Stimulated activated CD4-positive, alpha-beta T cell treated with anti-CD3 and anti-CD28 coated beads, TNF-alpha, amount 100 ng/mL, for 1 hour (primary cell): Measurements from ENCODE around the gene LHCGR.

Experiments used
- DNase-seq, 3 donors: peaks; one replicate each; pipeline ENCODE4 v3.0.0-alpha.2; 2020; ENCODE audit warnings: low read depth in 3 of 3, low spot score in 1 of 3

Gene LHCGR

DNA sequence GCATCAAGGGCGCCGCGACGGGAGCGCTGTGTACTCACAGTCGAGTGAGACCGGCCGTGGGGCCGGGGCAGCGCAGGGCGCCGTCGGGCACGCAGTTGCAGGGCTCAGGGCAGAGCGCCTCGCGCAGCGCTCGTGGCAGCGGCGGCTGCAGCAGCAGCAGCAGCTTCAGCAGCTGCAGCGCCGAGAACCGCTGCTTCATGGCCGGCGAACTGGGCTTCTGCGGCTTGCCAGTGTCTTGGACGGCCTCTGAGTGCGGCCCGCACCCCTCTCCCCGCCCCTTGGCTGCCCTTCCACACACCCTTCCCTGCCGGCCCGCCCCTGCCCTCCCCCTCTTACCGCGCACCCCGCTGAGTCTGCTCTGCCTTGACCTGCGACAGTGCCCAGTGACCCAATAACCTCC is at the start of gene LHCGR:
Gene LHCGR (minus strand): TSS at position 252 of the 400 bp plus-strand sequence. CDS start 53 bp downstream, at position 199.
- DNase-seq: no peak

DNA sequence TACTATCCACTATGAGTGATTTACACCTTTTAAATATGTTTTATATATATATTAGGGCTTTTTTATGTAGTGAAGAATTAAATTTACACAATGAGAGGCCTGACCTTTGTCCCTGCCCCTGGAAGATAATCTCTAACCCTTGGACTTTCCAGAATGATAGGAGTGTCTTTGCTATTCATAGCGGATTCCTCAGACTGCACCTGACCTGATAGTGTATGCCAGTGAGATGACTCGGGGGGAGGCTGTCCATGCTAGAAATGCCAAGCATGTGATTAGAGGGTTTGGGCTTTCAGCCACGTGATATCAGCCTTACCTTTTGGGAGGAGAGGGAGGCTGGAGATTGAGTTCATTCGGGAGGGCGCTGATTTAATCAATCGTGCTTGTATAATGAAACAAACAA is 44.1 kb upstream of the LHCGR start:
- DNase-seq: no peak

DNA sequence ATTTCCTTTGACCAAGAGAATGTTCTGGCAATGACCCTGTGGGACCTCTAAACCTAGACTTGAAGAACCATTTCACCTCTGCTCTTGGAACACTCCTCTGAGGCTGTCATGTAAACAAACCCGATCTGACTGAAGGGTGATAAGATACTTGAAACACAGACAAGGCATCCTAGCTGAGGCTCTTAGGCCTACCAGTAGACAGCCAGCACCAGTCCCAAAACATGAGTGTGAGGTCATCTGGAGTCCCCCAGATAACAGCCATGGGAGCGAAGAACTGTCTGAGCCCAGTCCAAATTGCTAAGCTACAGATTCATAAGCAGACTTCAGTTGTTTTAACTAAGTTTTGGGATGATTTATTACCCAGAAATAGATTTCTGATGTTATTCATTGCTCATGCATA is 39.5 kb upstream of the LHCGR start:
- DNase-seq: no peak

DNA sequence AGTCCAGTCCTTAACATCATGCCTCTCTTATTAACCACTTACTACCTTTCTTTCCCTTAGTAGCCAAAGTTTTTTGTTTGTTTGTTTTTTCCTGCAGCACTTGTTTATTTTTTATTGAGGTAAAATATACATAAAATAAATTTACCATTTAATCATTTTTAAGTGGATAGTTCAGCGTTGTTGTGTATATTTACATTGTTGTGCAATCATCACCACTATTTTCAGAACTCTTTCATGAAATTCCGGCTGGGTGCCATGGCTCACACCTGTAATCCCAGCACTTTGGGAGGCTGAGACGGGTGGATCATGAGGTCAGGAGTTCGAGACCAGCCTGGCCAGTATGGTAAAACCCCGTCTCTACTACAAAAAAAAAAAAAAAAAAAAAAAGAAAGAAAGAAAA is 38.1 kb upstream of the LHCGR start:
- no peak for DNase-seq

DNA sequence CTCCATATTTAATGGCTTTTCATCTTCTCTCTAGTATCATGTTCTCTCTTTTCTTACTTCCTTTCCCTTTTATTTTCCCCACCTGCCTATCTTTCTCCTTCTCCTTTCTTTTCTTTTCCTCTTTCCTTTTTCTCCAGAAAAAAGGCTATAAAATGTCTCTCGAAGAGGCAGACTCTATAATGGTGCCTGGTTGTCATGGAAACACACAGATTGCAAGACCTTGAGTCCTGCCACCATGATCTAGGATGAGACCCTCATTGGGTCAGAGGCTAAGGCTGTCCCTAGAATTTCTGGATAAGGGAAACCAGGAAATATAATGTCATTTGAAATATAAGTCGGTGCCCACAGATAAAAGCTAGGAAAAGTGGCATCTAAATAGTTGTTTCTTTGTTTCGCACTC is 36.5 kb upstream of the LHCGR start:
- DNase-seq: no peak

DNA sequence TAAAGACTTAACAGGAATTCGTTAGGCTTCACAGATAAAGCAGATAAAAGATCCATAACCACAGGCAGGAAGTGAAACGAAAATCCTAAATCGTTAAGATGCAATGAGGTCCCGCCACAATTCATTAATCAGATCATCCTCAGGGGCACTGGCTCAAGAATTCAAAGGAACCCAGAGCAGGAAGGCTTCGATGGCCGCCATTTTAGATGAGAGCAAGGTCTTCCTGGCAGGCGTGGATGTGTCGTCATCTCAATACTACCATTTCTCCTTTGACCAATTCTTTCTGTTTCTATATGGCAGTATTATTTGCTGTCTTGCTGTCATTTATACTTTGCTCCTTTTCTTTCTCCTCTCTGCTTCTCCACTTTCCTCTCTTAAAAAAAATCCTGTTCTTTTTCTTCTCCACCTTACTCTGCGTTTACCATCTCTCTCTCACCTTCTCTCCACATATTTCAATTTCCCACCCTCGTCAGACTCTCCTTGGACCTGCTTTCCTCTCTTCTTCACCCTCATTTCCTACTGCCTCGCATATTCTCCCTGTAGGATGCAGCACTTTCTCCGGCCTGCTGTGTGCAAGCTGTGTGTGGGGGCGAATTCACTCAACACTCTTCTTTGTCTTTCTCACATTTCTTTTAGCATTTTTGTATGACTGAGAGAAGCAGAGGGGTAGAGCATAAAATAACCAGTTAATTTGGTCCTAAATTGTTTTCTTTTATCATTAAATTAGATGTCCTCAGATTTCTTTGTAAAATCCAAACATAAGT is 35.1 kb upstream of the LHCGR start:
- DNase-seq: no peak

DNA sequence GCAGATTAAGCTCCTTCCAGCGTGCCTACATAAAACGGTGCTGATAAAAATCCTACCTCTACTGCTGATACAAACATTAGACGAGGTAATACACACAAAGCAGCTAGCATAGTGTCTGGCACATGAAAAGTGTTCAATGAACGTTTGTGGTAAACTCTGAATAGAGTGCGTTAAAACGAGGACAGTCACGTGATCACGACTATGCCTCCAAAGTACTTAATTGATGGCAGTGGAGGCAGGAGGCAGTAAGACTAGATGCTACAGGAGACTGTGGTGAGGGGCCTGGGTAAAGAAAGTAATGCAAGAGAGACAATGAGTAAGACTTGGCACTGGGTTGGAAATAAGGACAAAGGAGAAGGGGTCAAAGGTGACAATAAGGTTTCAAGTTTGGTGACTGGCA is 32.1 kb upstream of the LHCGR start:
- DNase-seq: no peak

DNA sequence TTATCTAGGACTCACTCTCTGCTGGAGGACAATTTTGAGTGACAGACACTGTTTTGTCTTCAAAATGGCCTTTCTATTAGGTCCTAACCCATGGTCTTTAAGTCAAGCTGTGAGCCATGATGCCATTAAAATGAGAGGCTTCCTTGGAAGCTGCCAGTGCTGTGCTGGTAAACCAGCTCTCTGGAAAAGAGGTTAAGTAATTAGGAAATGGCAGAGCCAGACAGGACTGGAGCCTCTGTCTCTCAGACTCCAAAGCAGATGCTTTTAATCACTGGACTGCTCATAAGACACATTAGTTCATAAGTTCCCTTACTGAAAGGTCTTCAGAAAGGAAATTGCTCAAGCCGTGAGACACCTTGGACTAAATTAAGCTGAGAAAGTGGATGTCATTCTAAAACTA is 25.8 kb upstream of the LHCGR start:
- no peak for DNase-seq

DNA sequence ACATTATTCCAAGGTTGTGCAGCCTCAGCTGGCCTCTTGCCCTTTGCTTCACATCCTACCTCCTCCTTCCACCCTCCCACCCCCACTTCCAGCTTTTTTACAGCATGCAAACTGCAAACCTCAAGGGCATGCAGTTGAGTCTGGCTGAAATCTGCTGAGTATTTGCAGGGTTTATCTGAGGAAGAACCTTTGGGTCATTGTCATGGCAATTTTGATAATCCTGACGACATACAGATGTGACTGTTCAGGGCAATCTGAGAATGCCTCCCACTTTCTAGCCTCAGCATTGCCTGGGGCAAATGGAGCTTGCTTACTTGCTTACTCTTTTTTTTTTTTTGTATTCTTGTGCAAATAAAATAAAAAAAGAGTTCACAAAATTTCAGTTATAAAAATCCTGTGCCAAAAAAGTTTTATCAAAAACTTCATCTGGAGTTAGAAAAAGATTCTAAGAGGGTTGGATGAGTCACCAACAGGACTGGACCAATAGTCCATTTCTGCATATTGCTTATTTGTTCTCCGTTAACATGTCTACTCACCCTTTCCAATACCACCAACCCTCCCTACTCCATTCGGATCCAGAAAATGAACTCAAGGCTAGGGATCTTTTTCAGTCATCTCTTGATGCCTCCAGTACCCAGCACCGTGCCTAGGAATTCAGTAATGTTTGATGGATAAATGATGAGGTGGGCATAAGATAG is 23.6 kb upstream of the LHCGR start:
- no peak for DNase-seq

DNA sequence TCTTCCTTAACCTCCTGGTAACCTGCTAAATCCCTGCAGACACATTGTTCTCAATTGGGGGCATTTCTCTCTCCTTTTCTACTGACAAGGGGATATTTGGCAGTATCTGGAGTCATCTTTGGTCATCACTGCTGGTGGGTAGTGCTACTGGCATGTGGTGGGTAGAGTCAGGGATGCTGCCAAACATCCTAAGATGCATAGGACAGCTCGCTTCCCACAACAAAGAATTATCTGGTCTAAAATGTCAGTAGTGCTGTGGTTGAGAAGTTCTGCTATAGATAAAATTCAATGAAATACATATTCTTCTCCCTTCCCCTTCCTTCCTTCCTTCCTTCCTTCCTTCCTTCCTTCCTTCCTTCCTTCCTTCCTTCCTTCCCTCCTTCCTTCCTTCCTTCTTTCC is 18.7 kb upstream of the LHCGR start:
- DNase-seq: no peak

DNA sequence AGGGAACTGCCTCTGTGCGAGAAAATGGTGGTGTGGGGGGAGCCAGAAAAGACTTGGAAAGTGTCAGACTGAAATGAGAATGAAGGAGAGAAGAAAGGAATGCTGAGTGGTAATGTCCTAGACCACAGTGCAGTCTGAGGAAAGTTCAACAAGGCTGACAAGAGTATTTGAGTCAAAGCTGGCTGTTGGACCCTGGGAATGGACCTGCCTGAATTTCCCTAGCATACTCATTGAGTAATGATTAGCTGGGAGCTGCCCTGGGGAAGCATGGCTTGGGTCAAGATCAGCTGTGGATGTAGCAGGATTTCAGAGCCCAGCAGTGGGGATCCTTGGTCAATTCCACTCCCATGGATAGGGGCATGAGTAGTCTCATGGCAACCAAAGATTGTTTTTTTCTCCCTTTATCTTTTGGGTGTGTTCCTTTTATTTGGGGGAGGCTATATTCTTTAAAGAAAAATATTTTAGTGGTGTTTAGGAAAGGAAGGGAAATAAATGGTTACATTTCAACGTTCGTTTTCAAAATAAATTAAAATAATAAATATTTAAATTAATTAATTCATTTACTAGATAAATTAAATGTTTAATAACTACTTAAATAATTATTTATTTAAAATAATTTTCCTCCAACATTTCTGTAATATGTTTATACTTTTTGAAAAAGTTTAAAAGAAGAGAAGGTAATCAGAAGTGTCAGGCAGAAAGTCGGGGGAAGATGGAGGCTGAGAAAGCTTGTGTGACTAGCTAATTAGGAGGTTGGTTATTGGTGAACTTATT is 15.9 kb upstream of the LHCGR start:
- no peak for DNase-seq

DNA sequence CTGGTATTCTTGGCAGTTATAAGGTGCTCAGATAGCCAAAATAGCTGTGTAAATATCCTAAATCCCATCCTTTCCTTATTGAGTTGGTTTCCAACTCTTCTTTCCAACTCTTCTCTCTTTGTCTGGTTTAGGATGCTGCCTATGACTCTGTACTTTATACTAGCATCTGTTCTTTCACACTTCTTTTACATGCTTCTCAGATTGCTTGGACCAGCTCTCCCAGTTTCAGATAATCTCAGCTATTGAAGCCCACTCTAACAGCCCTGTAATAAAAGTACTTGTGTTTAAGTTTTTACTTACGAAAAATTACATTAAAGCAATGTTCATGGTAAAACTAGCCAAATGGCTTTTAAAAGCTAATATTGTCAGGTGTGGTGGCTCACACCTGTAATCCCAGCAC is 14.7 kb upstream of the LHCGR start:
- DNase-seq: no peak

DNA sequence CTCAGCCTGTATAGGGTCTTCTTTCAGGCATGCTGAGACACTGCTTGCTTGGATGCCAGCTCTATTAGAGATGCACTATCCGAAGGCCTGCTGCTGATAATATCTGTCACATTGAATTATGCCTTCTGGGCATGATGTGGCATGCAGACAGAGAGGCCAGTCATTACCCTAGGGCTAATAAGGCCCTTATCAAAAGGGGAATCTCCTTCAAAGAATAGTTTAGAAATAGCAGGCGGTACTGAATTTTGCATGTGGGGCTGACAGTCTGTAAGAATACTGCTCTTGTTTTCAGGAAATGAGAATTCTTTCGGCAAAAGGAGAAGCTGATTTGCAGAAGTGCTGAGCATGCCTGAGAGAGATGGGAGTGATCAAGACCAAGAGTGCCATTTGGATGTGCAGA is 13.1 kb upstream of the LHCGR start:
- no peak for DNase-seq

DNA sequence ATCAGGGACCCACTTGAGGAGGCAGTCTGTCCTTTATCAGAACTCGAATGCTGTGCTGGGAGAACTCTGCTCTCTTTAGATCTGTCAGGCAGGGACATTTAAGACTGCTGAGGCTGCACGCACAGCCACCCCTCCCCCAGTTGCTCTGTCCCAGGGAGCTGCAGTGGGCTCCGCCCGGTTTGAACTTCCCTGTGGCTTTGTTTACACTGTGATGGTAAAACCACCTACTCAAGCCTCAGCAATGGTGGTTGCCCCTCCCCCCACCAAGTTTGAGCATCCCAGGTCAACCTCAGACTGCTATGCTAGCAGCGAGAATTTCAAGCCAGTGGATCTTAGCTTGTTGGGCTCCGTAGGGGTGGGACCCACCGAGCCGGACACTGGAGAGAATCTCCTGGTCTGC is 11.8 kb upstream of the LHCGR start:
- no peak for DNase-seq

DNA sequence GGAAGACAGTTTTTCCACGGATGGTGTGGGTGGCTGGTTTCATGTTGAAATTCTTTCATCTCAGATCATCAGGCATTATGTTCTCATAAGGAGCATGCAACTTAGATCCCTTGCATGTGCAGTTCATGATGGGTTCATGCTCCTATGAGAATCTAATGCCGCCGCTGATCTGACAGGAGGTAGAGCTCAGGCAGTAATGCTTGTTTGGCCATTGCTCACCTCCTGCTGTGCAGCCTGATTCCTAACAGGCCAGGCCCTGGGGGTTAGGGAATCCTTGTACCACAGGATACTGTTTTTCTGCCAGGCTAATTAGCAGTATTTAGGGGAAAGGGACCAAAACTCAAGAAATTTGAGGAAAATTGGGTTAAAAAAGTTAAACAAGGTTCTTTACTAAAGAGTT is 5.3 kb upstream of the LHCGR start:
- DNase-seq: no peak

DNA sequence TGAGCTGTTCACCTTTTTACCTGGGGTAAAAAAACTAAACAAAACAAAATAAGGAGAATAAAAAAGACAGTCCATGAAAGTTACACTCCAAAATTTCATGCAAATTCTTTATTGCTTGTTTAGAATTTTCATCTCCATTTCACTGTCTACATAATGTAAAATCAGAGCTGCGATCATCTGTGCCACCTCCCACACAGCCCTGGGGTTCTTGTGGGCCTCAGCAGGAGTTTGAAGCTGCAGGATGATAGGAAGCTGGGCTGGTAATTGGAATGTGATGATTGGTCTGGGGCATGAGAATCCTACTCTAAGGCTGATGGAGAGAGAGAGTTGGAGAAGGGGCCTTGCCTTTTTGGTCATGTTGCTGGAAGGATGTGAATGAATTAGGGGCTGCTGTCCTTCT is 4.2 kb upstream of the LHCGR start:
- no peak for DNase-seq

DNA sequence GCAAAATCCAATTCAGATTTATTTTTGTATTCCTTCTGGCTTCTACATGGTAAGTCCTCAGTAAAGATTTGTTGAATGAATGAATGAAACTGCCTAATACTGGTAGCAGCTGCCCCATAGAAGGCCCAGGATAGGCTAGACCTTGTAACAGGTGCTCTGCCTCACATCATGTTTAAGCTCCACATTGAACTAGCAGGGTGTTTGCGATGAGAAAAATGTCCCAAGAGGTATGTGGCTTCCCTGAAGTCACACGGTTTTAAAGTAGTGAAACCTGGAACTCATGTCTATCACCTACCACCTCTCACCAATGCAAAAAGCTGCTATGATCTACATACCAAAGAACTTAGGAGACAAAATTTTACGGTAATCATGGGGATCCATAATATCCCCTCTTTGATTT is 765 bp upstream of the LHCGR start:
- no peak for DNase-seq

DNA sequence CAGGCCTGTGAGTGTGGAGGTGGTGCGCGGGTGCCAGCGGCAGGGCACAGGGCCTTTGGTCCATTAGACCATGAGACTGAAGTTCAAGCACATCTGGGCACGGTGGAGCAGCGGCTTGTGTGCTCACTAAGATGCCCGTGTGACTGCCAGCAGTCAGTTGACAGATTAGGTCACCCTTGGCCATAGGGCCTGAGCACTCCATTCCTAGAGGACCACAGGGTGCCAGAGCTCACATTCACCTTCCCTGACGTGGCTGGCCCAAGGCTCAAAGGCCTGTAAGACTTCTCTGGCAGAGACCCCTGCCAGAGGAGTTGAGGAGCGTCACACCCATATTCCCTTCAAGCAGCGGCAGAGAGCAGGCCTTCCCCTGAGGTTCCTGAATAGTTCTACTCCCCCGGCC is 650 bp downstream of the LHCGR start:
- DNase-seq: no peak

DNA sequence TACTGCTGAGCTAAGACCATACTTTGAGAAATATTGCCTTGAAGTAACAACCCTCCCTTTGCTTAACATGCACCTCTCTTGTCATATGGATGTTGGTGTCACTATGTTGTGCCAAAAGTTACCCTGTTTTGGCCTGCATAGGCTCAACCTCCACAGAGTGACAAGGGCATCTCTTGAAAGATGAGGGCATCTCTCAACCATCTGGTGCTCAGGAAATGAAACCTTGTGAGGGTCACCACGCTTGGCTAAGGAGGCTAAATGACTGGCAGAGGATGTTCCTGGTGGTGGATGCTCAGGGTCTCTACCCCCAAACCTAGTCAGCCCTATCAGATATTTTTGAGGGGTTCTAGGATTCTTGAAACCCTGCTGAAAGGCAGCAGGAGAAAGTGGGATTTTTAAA is 2.3 kb downstream of the LHCGR start:
- DNase-seq: no peak

DNA sequence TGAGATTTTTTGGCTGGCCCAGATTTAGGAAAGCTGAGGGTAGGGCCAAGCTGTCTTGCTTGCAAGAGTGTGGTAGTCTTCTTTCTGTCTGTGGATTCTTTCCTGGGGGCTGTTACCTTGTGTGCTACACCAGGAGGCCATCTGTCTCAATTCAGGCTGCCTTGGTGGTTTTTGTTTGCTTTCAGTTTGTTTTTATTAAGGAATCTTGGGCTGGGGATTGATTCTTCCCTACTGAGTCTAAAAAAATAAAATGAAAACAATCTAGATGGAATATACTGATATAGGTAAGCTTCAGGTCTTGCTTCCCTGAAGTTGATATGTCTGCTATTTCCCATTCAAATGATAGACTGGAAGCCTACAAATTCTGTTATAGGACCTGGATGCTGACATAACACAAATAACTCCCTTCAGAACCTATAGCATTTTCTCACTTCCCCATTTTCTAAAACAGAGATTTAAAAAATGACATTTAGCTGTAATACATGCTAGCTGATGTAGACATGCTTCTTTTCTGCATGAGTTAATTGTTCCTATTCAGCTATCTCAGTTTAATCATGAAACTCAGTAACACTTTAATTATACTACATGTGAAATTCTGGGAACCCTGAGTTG is 5.3 kb downstream of the LHCGR start:
- DNase-seq: no peak

DNA sequence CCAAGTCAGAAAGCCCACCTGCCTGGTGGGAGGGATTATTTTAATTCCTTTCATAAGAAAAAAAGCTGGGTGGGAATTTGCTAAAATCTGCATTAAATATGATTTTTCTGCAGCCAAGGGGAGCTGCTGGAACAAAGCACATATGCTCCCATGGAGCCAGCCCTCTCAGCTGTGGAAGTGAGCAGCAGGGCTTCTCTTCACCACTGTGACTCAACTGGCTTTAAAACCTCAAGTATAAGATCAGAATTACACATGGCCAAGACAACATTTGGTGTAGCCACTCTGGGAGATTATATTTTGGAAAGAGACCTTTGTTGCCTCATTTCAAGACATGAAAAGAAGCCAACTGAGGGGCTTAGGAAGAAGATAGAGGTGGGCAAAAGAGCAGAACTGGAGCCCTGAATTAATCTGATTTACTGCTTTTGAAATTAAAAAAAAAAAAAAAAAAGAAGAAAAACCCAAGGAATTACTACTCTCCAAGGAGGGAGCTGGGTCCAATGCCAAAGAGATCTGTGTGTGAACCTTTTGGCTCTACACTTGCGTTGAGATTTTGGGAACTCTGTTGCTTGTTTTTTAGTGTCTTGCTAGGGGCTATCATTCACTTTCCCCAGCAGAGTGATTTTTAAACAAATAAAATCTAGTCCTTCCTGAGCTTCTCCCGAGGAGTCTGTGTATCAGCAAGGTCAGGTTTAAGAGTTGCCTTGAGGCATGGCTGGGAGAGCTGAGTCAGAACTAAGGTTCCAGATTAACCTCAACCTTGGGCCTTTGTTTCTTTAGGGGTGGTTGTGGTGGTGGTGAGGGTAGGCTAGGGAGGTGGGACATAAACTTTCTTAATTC is 6.0 kb downstream of the LHCGR start:
- no peak for DNase-seq
